Measurements from ENCODE around the gene CPED1. TPM values are rescaled to one million over a fixed set of nuclear protein-coding genes. Genes with fewer than 3 reads are reported as not detected.

Gene CPED1
- total RNA-seq, 2 donors from 2014 or later = 4.0 to 15.9 TPM

DNA sequence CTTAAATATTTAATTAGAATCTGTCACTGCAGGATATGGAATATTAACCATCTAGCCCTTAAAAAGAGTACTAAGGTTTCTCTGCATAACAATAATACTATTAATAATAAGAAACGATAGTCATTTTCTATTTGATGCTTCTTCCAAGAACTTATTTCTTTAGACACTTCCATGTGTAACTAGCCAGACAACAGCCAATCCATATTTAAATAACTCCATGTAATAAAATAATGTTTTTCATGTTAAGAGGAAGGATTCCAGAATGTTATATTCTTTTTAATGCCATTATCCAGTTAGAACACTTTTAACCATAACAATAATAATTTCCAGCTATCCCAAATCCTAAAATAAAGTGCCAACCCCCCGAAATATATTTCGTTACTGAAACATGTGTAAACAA, 170.2 kb downstream of the CPED1 start:
- TF ChIP-seq, protein P1, sequence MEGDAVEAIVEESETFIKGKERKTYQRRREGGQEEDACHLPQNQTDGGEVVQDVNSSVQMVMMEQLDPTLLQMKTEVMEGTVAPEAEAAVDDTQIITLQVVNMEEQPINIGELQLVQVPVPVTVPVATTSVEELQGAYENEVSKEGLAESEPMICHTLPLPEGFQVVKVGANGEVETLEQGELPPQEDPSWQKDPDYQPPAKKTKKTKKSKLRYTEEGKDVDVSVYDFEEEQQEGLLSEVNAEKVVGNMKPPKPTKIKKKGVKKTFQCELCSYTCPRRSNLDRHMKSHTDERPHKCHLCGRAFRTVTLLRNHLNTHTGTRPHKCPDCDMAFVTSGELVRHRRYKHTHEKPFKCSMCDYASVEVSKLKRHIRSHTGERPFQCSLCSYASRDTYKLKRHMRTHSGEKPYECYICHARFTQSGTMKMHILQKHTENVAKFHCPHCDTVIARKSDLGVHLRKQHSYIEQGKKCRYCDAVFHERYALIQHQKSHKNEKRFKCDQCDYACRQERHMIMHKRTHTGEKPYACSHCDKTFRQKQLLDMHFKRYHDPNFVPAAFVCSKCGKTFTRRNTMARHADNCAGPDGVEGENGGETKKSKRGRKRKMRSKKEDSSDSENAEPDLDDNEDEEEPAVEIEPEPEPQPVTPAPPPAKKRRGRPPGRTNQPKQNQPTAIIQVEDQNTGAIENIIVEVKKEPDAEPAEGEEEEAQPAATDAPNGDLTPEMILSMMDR (IDR thresholded peaks at IDR 0.05) = no peak
- no peak overlapping the region for H3K9ac ChIP-seq (ENCODE audit: low read depth in 2 of 2, low read length in 2 of 2)
- H3K4me1 ChIP-seq = no peaks in the 10 kb centered on the region
- H3K36me3 ChIP-seq = no peaks in the 10 kb centered on the region
- intact Hi-C loops (cut with DNase I) = no loop called here
- H3K9me3 ChIP-seq = no peaks in the 10 kb centered on the region
- H3K27me3 ChIP-seq = no peaks in the 10 kb centered on the region
- H3K4me3 ChIP-seq = no peak overlapping the region
- H3K27ac ChIP-seq = no peak overlapping the region
- no peak for DNase-seq

DNA sequence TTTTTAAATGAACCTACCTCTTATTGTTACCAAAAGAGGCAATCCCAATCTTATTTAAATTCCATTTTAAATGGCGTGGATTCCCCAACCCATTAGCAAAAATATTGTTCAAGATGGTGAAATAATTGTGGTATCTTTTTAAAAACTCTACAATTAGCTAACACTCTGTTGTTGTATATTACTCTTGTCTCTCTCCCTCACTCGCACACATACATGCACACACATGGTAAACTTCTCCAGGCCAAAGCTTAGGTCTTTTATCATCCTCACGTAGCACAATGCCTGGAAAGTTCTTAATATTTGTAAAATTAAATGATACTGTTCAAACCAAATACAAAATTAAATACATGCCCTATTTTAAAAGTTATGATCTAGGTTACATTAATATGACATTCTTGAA, 171.0 kb downstream of the CPED1 start:
- Histone ChIP-seq H3K4me3 (no peak overlapping the region), H3K36me3 (no peaks in the 10 kb centered on the region), H3K9me3 (no peaks in the 10 kb centered on the region), H3K4me1 (no peaks in the 10 kb centered on the region), H3K27ac (no peak overlapping the region), H3K27me3 (no peaks in the 10 kb centered on the region), H3K9ac (ENCODE audit: low read depth in 2 of 2, low read length in 2 of 2) (no peak overlapping the region)
- no peak for DNase-seq
- TF ChIP-seq, protein P1 (IDR thresholded peaks at IDR 0.05) = no peak
- intact Hi-C loops (cut with DNase I) = no loop called here

DNA sequence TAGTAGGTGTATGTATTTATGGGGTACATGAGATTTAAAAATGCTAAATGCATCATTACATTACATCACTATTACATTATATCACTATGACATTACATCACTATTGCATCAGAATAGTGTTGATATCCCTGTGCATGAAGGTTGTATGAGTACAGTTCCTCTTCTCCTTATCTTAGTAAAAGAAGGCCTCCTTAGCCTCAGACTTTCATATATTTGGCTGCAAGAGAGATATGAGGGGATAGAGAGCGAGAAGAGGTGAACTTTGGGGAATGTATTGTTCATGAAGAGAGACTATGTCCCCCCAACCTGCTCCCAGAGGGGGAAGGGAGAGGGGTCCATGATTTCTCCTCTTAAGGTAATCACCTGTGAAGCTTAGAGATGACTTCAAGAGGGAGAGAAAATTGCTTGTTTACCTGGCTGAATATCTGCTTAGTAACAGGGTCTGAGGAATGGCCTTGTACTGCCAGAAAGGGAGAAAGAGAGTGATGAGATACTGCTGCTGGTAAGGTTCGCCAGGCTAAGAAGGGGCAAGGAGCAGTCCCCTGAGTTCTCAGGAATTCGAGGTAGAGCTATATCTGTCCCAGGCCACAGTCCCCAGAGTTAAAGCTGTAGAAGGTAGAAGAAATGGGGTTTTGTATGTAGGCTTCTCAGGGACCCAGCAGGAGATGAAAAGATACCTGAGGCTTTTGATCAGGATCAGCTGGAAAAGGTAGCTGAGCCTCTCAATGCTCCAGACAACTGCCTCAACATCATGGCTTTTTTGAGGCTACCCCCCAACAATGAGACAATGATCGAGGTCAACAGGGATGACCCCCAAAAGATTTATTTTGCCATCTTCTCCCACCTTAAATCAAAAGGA, 171.9 kb downstream of the CPED1 start:
- no peak for DNase-seq

DNA sequence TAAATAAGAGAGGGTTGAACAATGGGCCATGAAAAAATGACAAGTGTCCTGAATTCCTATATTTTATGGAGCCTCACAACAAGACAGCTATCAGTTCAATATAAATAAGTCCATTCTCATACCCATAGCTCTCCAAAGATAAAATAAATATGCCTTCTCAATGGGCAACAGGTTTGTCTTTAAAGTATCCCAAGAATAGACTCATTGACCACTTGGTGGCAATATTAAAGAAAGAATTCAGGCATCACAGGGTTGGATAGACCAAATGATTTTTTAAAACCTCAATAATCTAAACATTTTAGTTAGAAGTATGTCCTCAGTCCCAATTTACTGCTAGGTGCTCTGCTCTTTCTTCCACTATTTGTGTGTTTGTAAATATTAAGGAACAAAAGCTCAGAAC, 175.2 kb downstream of the CPED1 start:
- intact Hi-C loops (cut with DNase I) = no loop called here
- Histone ChIP-seq H3K36me3 (no peaks in the 10 kb centered on the region), H3K9me3 (no peaks in the 10 kb centered on the region), H3K27me3 (no peaks in the 10 kb centered on the region), H3K9ac (ENCODE audit: low read depth in 2 of 2, low read length in 2 of 2) (no peak overlapping the region), H3K27ac (no peak overlapping the region), H3K4me1 (no peaks in the 10 kb centered on the region), H3K4me3 (no peak overlapping the region)
- TF ChIP-seq, protein P1 (IDR thresholded peaks at IDR 0.05) = no peak
- DNase-seq = no peak

More for the DNA sequence above, 171.9 kb downstream of the CPED1 start:
- intact Hi-C loops (cut with DNase I) = no loop called here
- Histone ChIP-seq H3K4me3 (no peak overlapping the region), H3K27me3 (no peaks in the 10 kb centered on the region), H3K9me3 (no peaks in the 10 kb centered on the region), H3K9ac (ENCODE audit: low read depth in 2 of 2, low read length in 2 of 2) (no peak overlapping the region), H3K27ac (no peak overlapping the region), H3K36me3 (no peaks in the 10 kb centered on the region), H3K4me1 (no peaks in the 10 kb centered on the region)
- TF ChIP-seq, protein P1 (IDR thresholded peaks at IDR 0.05) = no peak

DNA sequence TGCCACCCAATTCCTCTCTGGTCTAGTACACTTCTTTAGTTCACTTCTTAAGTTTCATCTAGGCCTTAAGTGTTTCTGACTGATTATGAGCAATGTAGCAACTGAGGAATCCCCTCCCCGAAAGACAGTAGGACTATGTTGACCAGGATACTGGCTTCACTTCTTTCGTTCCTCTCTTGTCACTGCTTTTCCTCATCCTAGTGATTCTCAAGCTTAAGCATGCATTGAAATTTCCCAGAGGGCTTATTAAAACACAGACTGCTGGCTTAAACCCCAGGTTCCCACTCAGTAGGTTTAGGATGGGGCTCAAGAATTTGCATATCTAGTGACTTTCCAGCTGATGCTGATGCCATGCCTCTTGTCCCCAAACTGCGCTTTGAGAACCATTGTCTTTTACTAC, 175.7 kb downstream of the CPED1 start:
- Histone ChIP-seq H3K27ac (no peak overlapping the region), H3K36me3 (no peaks in the 10 kb centered on the region), H3K4me3 (no peak overlapping the region), H3K4me1 (no peaks in the 10 kb centered on the region), H3K9ac (ENCODE audit: low read depth in 2 of 2, low read length in 2 of 2) (no peak overlapping the region), H3K9me3 (no peaks in the 10 kb centered on the region), H3K27me3 (no peaks in the 10 kb centered on the region)
- no peak for DNase-seq
- intact Hi-C loops (cut with DNase I) = no loop called here
- TF ChIP-seq, protein P1 (IDR thresholded peaks at IDR 0.05) = no peak

Measured in colonic mucosa (tissue), 4 donors.